ENCODE measurements around the gene TRIM2.

TRIM2 gene

GRCh38 chr4:153244969-153245368, 40.7 kb downstream of the TRIM2 start:
- no peak for DNase-seq (ENCODE audit: low read depth in 2 of 2)
- TF ChIP-seq CTCF (IDR thresholded peaks at IDR 0.05; ENCODE audit: low read depth, low read length) = no peak
- no peak overlapping the region for H3K4me3 ChIP-seq (replicated peaks in 1 of 2; ENCODE audit: low read depth in 2 of 2, low read length in 2 of 2)

GRCh38 chr4:153245775-153246174, 41.5 kb downstream of the TRIM2 start:
- no peak overlapping the region for H3K4me3 ChIP-seq (replicated peaks in 1 of 2; ENCODE audit: low read depth in 2 of 2, low read length in 2 of 2)
- no peak for DNase-seq (ENCODE audit: low read depth in 2 of 2)
- TF ChIP-seq CTCF (IDR thresholded peaks at IDR 0.05; ENCODE audit: low read depth, low read length) = no peak

GRCh38 chr4:153246446-153247115, 42.3 kb downstream of the TRIM2 start:
- H3K4me3 ChIP-seq (replicated peaks in 1 of 2; ENCODE audit: low read depth in 2 of 2, low read length in 2 of 2) = no peak overlapping the region
- TF ChIP-seq CTCF (IDR thresholded peaks at IDR 0.05; ENCODE audit: low read depth, low read length) = no peak
- DNase-seq (ENCODE audit: low read depth in 2 of 2) = no peak

- TF ChIP-seq CTCF (IDR thresholded peaks at IDR 0.05; ENCODE audit: low read depth, low read length) = no peak
- no peak for DNase-seq (ENCODE audit: low read depth in 2 of 2)
Observed at GRCh38 chr4:153247116-153247490, 42.9 kb downstream of the TRIM2 start.

GRCh38 chr4:153248641-153249198, 44.5 kb downstream of the TRIM2 start:
- no peak for DNase-seq (ENCODE audit: low read depth in 2 of 2)
- no peak for TF ChIP-seq CTCF (IDR thresholded peaks at IDR 0.05; ENCODE audit: low read depth, low read length)
- H3K4me3 ChIP-seq (replicated peaks in 1 of 2; ENCODE audit: low read depth in 2 of 2, low read length in 2 of 2) = peak overlapping the region; percentile 52 to 55

More at GRCh38 chr4:153247116-153247490, 42.9 kb downstream of the TRIM2 start:
- H3K4me3 ChIP-seq (replicated peaks in 1 of 2; ENCODE audit: low read depth in 2 of 2, low read length in 2 of 2) = no peak overlapping the region

GRCh38 chr4:153249199-153250041, 45.2 kb downstream of the TRIM2 start:
- TF ChIP-seq CTCF (IDR thresholded peaks at IDR 0.05; ENCODE audit: low read depth, low read length) = no peak
- H3K4me3 ChIP-seq (replicated peaks in 1 of 2; ENCODE audit: low read depth in 2 of 2, low read length in 2 of 2) = peak overlapping the region; percentile 52 to 55
- DNase-seq (ENCODE audit: low read depth in 2 of 2) = peak; percentile 76 to 77

All from cardiac fibroblast (primary cell).